IMR-90 (cell line): ENCODE results near the gene RXFP3. TPM values are rescaled to one million over a fixed set of nuclear protein-coding genes. Genes with fewer than 3 reads are reported as not detected.

Experiments
- ATAC-seq: fragments of 200-7000 bp; cut with Tn5 transposase; 2 replicates; pipeline ENCODE4 v1.9.1; 2020; ENCODE audit warnings: low read depth, mild to moderate bottlenecking, moderate library complexity
- BruUV-seq: library from RNA; stranded (reverse); fragments of 400-500 nt; replicated peaks from 2 replicates; lab custom pipeline; 2021; lab: Mats Ljungman, UMichigan
- CTCF ChIA-PET: fragments of 300-600 bp; formaldehyde crosslinking; extraction: SDS; loops from one replicate; lab custom pipeline; 2021; ENCODE audit warnings: antibody characterized with exemption; lab: Yijun Ruan, JAX
- POLR2A ChIA-PET: fragments of 300-600 bp; sonication (Branson Sonifier 250); formaldehyde crosslinking; loops from one replicate; lab custom pipeline; 2022; ENCODE audit warnings: antibody characterized with exemption; ENCODE audit not compliant: unreplicated experiment; lab: Charles Lee
- DNase-seq: peaks from one replicate; pipeline ENCODE4 v3.0.0; 2013
- H2AFZ ChIP-seq: replicated peaks from 2 replicates; pipeline ENCODE3; 2013; ENCODE audit warnings: low read length, mild to moderate bottlenecking; ENCODE audit not compliant: poor library complexity
- H2AK5ac ChIP-seq: 2 replicates; pipeline ENCODE4 v1.6.1; 2013; ENCODE audit warnings: low read depth, low read length, inconsistent platforms
- H2AK9ac ChIP-seq: replicated peaks from 2 replicates; pipeline ENCODE3; 2013; ENCODE audit warnings: mild to moderate bottlenecking, low read depth, low read length, moderate library complexity; ENCODE audit not compliant: poor library complexity
- H2BK120ac ChIP-seq: 2 replicates; pipeline ENCODE4 v1.6.1; 2013; ENCODE audit warnings: low read depth, low read length, inconsistent platforms
- H2BK15ac ChIP-seq: 3 replicates; pipeline ENCODE4 v1.6.1; 2013; ENCODE audit warnings: low read depth, low read length, inconsistent platforms
- H2BK20ac ChIP-seq: 2 replicates; pipeline ENCODE4 v1.6.1; 2013; ENCODE audit warnings: low read depth, mild to moderate bottlenecking, inconsistent platforms, low read length, moderate library complexity
- H2BK5ac ChIP-seq: 2 replicates; pipeline ENCODE4 v1.6.1; 2013; ENCODE audit warnings: mild to moderate bottlenecking, low read depth, low read length, inconsistent platforms; ENCODE audit not compliant: poor library complexity, severe bottlenecking
- H3K14ac ChIP-seq: replicated peaks from 2 replicates; pipeline ENCODE4 v1.6.1; 2013; ENCODE audit warnings: low read depth, low read length, inconsistent platforms
- H3K18ac ChIP-seq: 2 replicates; pipeline ENCODE4 v1.6.1; 2013; ENCODE audit warnings: low read depth, low read length, control low read depth
- H3K23ac ChIP-seq: 2 replicates; pipeline ENCODE4 v1.6.1; 2013; ENCODE audit warnings: low read depth, low read length, inconsistent platforms
- H3K27ac ChIP-seq: 2 replicates; pipeline ENCODE4 v1.5.1; 2013; ENCODE audit warnings: mild to moderate bottlenecking, control low read depth, low read length; ENCODE audit not compliant: insufficient read depth
- H3K27me3 ChIP-seq: 2 replicates; pipeline ENCODE4 v1.6.1; 2013; ENCODE audit warnings: low read length; ENCODE audit not compliant: control insufficient read depth, insufficient read depth
- H3K36me3 ChIP-seq: 2 replicates; pipeline ENCODE4 v1.6.1; 2013; ENCODE audit warnings: low read length, mixed read lengths; ENCODE audit not compliant: control insufficient read depth, insufficient read depth
- H3K4ac ChIP-seq: 2 replicates; pipeline ENCODE4 v1.6.1; 2013; ENCODE audit warnings: low read depth, low read length, inconsistent platforms
- H3K4me1 ChIP-seq: 2 replicates; pipeline ENCODE4 v1.6.1; 2013; ENCODE audit warnings: low read length, mixed read lengths; ENCODE audit not compliant: control insufficient read depth, insufficient read depth
- H3K4me2 ChIP-seq: 2 replicates; pipeline ENCODE4 v1.6.1; 2013; ENCODE audit warnings: low read depth, mild to moderate bottlenecking, control low read depth, low read length, moderate library complexity
- H3K4me3 ChIP-seq: 2 replicates; pipeline ENCODE4 v1.5.1; 2013; ENCODE audit warnings: low read depth, mild to moderate bottlenecking, control low read depth, low read length, moderate library complexity; ENCODE audit not compliant: insufficient read depth
- H3K56ac ChIP-seq: 2 replicates; pipeline ENCODE4 v1.6.1; 2013; ENCODE audit warnings: low read length, inconsistent platforms; ENCODE audit not compliant: insufficient read depth; ENCODE audit errors: extremely low read depth
- H3K79me1 ChIP-seq, 2 experiments: 2 replicates each; pipeline ENCODE4 v1.6.1; 2013; ENCODE audit warnings: low read length in 2 of 2, inconsistent platforms in 1 of 2, low read depth in 1 of 2
- H3K9ac ChIP-seq: 2 replicates; pipeline ENCODE4 v1.6.1; 2013; ENCODE audit warnings: low read depth, low read length, control low read depth
- H3K9me1 ChIP-seq: 2 replicates; pipeline ENCODE4 v1.6.1; 2013; ENCODE audit warnings: low read length, inconsistent platforms; ENCODE audit not compliant: insufficient read depth
- H3K9me3 ChIP-seq: 2 replicates; pipeline ENCODE4 v1.6.1; 2013; ENCODE audit warnings: low read length; ENCODE audit not compliant: control insufficient read depth, insufficient read depth
- H4K20me1 ChIP-seq: 2 replicates; pipeline ENCODE4 v1.6.1; 2013; ENCODE audit warnings: low read length, inconsistent platforms; ENCODE audit not compliant: insufficient read depth
- H4K5ac ChIP-seq: 2 replicates; pipeline ENCODE4 v1.6.1; 2013; ENCODE audit warnings: mild to moderate bottlenecking, low read depth, low read length, control low read depth
- H4K8ac ChIP-seq, 2 experiments: 2 replicates each; pipeline ENCODE4 v1.6.1; 2013; ENCODE audit warnings: low read depth in 2 of 2, low read length in 2 of 2, control low read depth in 1 of 2, inconsistent platforms in 1 of 2
- H4K91ac ChIP-seq: 2 replicates; pipeline ENCODE4 v1.6.1; 2013; ENCODE audit warnings: low read depth, low read length, inconsistent platforms; ENCODE audit not compliant: insufficient read depth
- BHLHE40 ChIP-seq: fragments of 150-350 bp; IDR thresholded peaks from 2 replicates; pipeline ENCODE4 v1.6.1; 2016; ENCODE audit warnings: mild to moderate bottlenecking, low read depth, low read length
- CEBPB ChIP-seq: IDR thresholded peaks from 2 replicates; pipeline ENCODE4 v1.6.1; 2012; ENCODE audit warnings: low read depth, low read length, improper control_type of control experiment
- CHD1 ChIP-seq: IDR thresholded peaks from 2 replicates; pipeline ENCODE4 v1.6.1; 2012; ENCODE audit warnings: low read depth, low read length, improper control_type of control experiment
- FOS ChIP-seq: fragments of 150-350 bp; IDR thresholded peaks from 2 replicates; pipeline ENCODE4 v1.6.1; 2016; ENCODE audit warnings: low read depth, low read length
- MAFK ChIP-seq: IDR thresholded peaks from 2 replicates; pipeline ENCODE4 v1.6.1; 2012; ENCODE audit warnings: low read depth, low read length, improper control_type of control experiment
- MAZ ChIP-seq: IDR thresholded peaks from 2 replicates; pipeline ENCODE4 v1.6.1; 2012; ENCODE audit warnings: low read depth, mild to moderate bottlenecking, low read length, improper control_type of control experiment, moderate library complexity, borderline replicate concordance
- MXI1 ChIP-seq: IDR thresholded peaks from 2 replicates; pipeline ENCODE4 v1.6.1; 2012; ENCODE audit warnings: low read depth, mild to moderate bottlenecking, low read length, moderate library complexity, borderline replicate concordance
- NFE2L2 ChIP-seq: fragments of 150-350 bp; IDR thresholded peaks from 2 replicates; pipeline ENCODE4 v1.6.1; 2016; ENCODE audit warnings: low read depth, mild to moderate bottlenecking, low read length
- POLR2A ChIP-seq: IDR thresholded peaks from 2 replicates; pipeline ENCODE4 v1.6.1; 2012; ENCODE audit warnings: mild to moderate bottlenecking, low read depth, low read length
- RCOR1 ChIP-seq: IDR thresholded peaks from 2 replicates; pipeline ENCODE4 v1.6.1; 2012; ENCODE audit warnings: mild to moderate bottlenecking, low read length, improper control_type of control experiment; ENCODE audit not compliant: insufficient replicate concordance
- RFX5 ChIP-seq: IDR thresholded peaks from 2 replicates; pipeline ENCODE4 v1.8.0; 2012; ENCODE audit warnings: low read depth, mild to moderate bottlenecking, low read length, moderate library complexity
- WGBS, 2 experiments: methylation state at CpG; one replicate each; pipeline versions ENCODE4 v1.1.5 to v1.1.7; 2013; ENCODE audit warnings: missing lambda C conversion rate in 2 of 2; ENCODE audit not compliant: insufficient read length in 1 of 2; ENCODE audit errors: extremely low coverage in 2 of 2; 5-methylcytosine and 5-hydroxymethylcytosine counted together
- dilution Hi-C: fragments of 300-500 bp; cut with HindIII; formaldehyde crosslinking; loops from one replicate; pipeline ENCODE4 v1.14.3; 2018; ENCODE audit warnings: low sequenced_read_pairs; ENCODE audit not compliant: unreplicated experiment
- in situ Hi-C: fragments of 300-500 bp; cut with MboI; formaldehyde crosslinking; loops from 3 replicates; pipeline ENCODE4 v1.14.3; 2019; ENCODE audit warnings: low sequenced_read_pairs, inconsistent platforms, mixed read lengths
- intact Hi-C: fragments of 100-400 bp; cut with micrococcal nuclease; formaldehyde crosslinking; loops from 2 replicates; pipeline ENCODE4 v1.10.0; 2022
- polyA plus RNA-seq, 3 experiments: library from polyadenylated mRNA; depleted of rRNA; stranded (reverse); fragments of >200 nt; gene quantifications; 2 replicates each; pipeline ENCODE4 v1.2.3, GENCODE V29; 2012; ENCODE audit warnings: low replicate concordance in 1 of 3
- total RNA-seq: library from RNA; depleted of rRNA; stranded (reverse); fragments of >200 nt; gene quantifications from 2 replicates; pipeline ENCODE4 v1.2.3, GENCODE V29; 2012
- TF ChIP-seq, protein P1 (sequence below): fragments of 150-350 bp; IDR thresholded peaks from 2 replicates; pipeline ENCODE4 v1.6.1; 2016; ENCODE audit warnings: low read depth, mild to moderate bottlenecking, low read length, moderate library complexity, borderline replicate concordance
- TF ChIP-seq, protein P2 (sequence below): conservative IDR thresholded peaks from 2 replicates; pipeline ENCODE4 v1.5.1; 2012; ENCODE audit warnings: mild to moderate bottlenecking, low read depth, low read length, improper control_type of control experiment

RXFP3 gene
- total and polyA plus RNA-seq, 2 of the 4 experiments (the other 2 are of a cell fraction), result not detected

DNA sequence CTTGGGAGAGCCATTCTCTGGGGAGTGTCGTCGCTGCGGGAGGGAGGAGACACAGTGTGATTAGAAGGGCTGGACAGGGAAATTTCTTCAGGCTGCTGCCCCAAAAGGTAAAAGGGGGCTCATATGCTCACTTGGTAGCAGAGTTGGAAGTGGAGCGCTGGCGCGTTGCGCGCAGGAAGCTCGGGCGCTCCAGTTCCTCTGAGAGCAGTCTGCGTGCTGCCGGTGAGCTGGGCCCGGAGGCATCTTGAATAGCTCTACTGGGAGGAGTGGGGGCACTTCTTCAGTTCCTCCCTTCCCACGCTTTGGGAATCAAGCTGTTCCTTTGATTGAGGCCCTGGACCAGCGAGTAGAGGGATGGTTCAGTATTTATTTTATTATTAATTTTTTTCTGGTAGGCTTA lies 2.7 kb downstream of the RXFP3 start:
- no peak for ATAC-seq
- BruUV-seq, result no TSS peak
- peaks cover 5% of the 10 kb centered on the region; the same call in 1 of the 2 replicates for H3K9me3 ChIP-seq
- no peak overlapping the region for H3K56ac ChIP-seq
- no peak overlapping the region for H2AK9ac ChIP-seq
- H3K4me2 ChIP-seq, result no peak overlapping the region
- no peak overlapping the region for H2AFZ ChIP-seq
- H4K91ac ChIP-seq, result no peak overlapping the region
- no peak overlapping the region for H4K8ac ChIP-seq
- H3K36me3 ChIP-seq, result no peaks in the 10 kb centered on the region
- TF ChIP-seq, protein P1, sequence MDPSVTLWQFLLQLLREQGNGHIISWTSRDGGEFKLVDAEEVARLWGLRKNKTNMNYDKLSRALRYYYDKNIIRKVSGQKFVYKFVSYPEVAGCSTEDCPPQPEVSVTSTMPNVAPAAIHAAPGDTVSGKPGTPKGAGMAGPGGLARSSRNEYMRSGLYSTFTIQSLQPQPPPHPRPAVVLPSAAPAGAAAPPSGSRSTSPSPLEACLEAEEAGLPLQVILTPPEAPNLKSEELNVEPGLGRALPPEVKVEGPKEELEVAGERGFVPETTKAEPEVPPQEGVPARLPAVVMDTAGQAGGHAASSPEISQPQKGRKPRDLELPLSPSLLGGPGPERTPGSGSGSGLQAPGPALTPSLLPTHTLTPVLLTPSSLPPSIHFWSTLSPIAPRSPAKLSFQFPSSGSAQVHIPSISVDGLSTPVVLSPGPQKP, result no peak
- TF ChIP-seq POLR2A (no peak), RCOR1 (no peak), NFE2L2 (no peak), CHD1 (no peak), MXI1 (no peak), BHLHE40 (no peak), FOS (no peak), MAZ (no peak), CEBPB (no peak), MAFK (no peak), RFX5 (no peak)
- TF ChIP-seq, protein P2, sequence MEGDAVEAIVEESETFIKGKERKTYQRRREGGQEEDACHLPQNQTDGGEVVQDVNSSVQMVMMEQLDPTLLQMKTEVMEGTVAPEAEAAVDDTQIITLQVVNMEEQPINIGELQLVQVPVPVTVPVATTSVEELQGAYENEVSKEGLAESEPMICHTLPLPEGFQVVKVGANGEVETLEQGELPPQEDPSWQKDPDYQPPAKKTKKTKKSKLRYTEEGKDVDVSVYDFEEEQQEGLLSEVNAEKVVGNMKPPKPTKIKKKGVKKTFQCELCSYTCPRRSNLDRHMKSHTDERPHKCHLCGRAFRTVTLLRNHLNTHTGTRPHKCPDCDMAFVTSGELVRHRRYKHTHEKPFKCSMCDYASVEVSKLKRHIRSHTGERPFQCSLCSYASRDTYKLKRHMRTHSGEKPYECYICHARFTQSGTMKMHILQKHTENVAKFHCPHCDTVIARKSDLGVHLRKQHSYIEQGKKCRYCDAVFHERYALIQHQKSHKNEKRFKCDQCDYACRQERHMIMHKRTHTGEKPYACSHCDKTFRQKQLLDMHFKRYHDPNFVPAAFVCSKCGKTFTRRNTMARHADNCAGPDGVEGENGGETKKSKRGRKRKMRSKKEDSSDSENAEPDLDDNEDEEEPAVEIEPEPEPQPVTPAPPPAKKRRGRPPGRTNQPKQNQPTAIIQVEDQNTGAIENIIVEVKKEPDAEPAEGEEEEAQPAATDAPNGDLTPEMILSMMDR, result no peak
- dilution Hi-C loops, result no loop called here
- no peak overlapping the region for H3K4me3 ChIP-seq
- H3K27ac ChIP-seq, result no peak overlapping the region
- H2BK120ac ChIP-seq, result no peak overlapping the region
- POLR2A ChIA-PET, result no interaction called here
- WGBS, 2 experiments, result 20% methylated on average over 6 of the region's 15 CpGs; no CpG with 5 or more reads in 1 of the 2 experiments
- no peak overlapping the region for H3K4ac ChIP-seq
- H3K79me1 ChIP-seq, result no peaks in the 10 kb centered on the region
- H2BK5ac ChIP-seq, result no peak overlapping the region
- H3K14ac ChIP-seq, result no peak overlapping the region
- intact Hi-C loops, result loop anchor here (10.0 kb wide), 1 partner anchor 324 kb away; no protein-coding TSS in a partner anchor
- no peak for DNase-seq
- no peak overlapping the region for H3K18ac ChIP-seq
- no peaks in the 10 kb centered on the region for H3K4me1 ChIP-seq
- CTCF ChIA-PET, result no interaction called here
- no peak overlapping the region for H3K23ac ChIP-seq
- no peak overlapping the region for H4K5ac ChIP-seq
- no peaks in the 10 kb centered on the region for H3K9me1 ChIP-seq
- H2BK20ac ChIP-seq, result no peak overlapping the region
- no peaks in the 10 kb centered on the region; the same call in 1 of the 2 replicates for H4K20me1 ChIP-seq
- H2BK15ac ChIP-seq, result no peak overlapping the region
- H3K27me3 ChIP-seq, result peaks cover 67% of the 10 kb centered on the region
- in situ Hi-C loops, result no loop called here
- H2AK5ac ChIP-seq, result no peak overlapping the region
- no peak overlapping the region for H3K9ac ChIP-seq
